HL-60 (cell line): ENCODE data around the gene GNB1.

Experiments
- GABPA ChIP-seq: IDR thresholded peaks from 2 replicates; pipeline ENCODE4 v1.6.1; 2012; ENCODE audit warnings: low read depth
- POLR2AphosphoS5 ChIP-seq: IDR thresholded peaks from 2 replicates; pipeline ENCODE4 v1.6.1; 2012; ENCODE audit warnings: low read depth

GRCh38 chr1:1921459-1921862 lies 30.6 kb upstream of the GNB1 start:
- TF ChIP-seq POLR2AphosphoS5: no peak
- TF ChIP-seq GABPA: no peak
